Activated T-cell treated with anti-CD3 and anti-CD28 coated beads, Interleukin-2, amount 50 U/mL, for 24 hours (primary cell): ENCODE measurements around the gene HS3ST5.
"Not testable (repeated sequence)": the region's sequence is repeated elsewhere in the genome, so short reads cannot be mapped to it uniquely, and the experiment has no call there.

Source experiments
- DNase-seq: peaks from one replicate; pipeline ENCODE4 v3.0.0-alpha.2; 2020
- H3K27ac Mint-ChIP-seq: 2 replicates; pipeline ENCODE4 v1.8.0; 2020; ENCODE audit warnings: mild to moderate bottlenecking, mixed read lengths
- H3K27me3 Mint-ChIP-seq: 2 replicates; pipeline ENCODE4 v1.8.0; 2020; ENCODE audit warnings: mixed read lengths
- H3K36me3 Mint-ChIP-seq: 2 replicates; pipeline ENCODE4 v1.8.0; 2020; ENCODE audit warnings: low read depth, mixed read lengths
- H3K4me1 Mint-ChIP-seq: 2 replicates; pipeline ENCODE4 v1.8.0; 2020; ENCODE audit warnings: low read depth, mixed read lengths
- H3K4me3 Mint-ChIP-seq: 2 replicates; pipeline ENCODE4 v1.8.0; 2020; ENCODE audit warnings: mild to moderate bottlenecking, moderate library complexity, mixed read lengths
- H3K9me3 Mint-ChIP-seq: 2 replicates; pipeline ENCODE4 v1.8.0; 2020; ENCODE audit warnings: mixed read lengths

Gene HS3ST5

GRCh38 chr6:114044566-114044965 lies 298.3 kb downstream of the HS3ST5 start:
- not testable (repeated sequence) for H3K27me3 Mint-ChIP-seq, H3K4me1 Mint-ChIP-seq, H3K9me3 Mint-ChIP-seq, DNase-seq, H3K4me3 Mint-ChIP-seq, H3K36me3 Mint-ChIP-seq, H3K27ac Mint-ChIP-seq

GRCh38 chr6:114042267-114043016 lies 300.4 kb downstream of the HS3ST5 start:
- H3K27me3 Mint-ChIP-seq, result peaks cover 7% of the 10 kb centered on the region
- no peak for DNase-seq
- H3K4me3 Mint-ChIP-seq, result no peak overlapping the region
- peaks cover 3% of the 10 kb centered on the region for H3K4me1 Mint-ChIP-seq
- H3K9me3 Mint-ChIP-seq, result no peaks in the 10 kb centered on the region
- H3K36me3 Mint-ChIP-seq, result no peaks in the 10 kb centered on the region
- no peak overlapping the region for H3K27ac Mint-ChIP-seq

GRCh38 chr6:114040871-114041270 lies 302.0 kb downstream of the HS3ST5 start:
- no peak for DNase-seq

DNA sequence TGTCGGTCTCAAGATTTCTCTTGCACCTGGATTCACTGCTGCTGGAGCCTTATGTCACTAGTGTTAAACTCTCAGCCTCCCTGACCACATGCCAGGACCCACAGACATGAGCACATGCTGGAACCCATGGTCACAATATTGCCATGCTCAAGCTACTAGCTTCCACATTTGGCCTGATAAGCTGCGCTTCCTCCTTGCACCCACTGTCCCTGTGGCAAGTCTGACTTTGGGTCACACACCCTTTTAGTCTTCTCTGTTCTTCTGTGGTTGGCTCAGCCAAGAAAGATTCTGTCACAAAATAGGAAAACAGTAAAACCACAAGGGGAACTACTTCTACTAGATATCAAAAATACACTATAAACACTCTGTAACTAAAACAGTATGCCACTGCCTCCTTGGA lies 303.0 kb downstream of the HS3ST5 start:
- no peak for DNase-seq
- H3K36me3 Mint-ChIP-seq, result no peaks in the 10 kb centered on the region
- H3K9me3 Mint-ChIP-seq, result no peaks in the 10 kb centered on the region
- peaks cover 3% of the 10 kb centered on the region for H3K4me1 Mint-ChIP-seq
- H3K4me3 Mint-ChIP-seq, result no peak overlapping the region
- peaks cover 18% of the 10 kb centered on the region for H3K27me3 Mint-ChIP-seq
- no peak overlapping the region for H3K27ac Mint-ChIP-seq

More at GRCh38 chr6:114040871-114041270, 302.0 kb downstream of the HS3ST5 start:
- Mint-ChIP-seq H3K27ac (no peak overlapping the region), H3K27me3 (peaks cover 12% of the 10 kb centered on the region), H3K9me3 (no peaks in the 10 kb centered on the region), H3K36me3 (no peaks in the 10 kb centered on the region), H3K4me1 (peaks cover 3% of the 10 kb centered on the region), H3K4me3 (no peak overlapping the region)

DNA sequence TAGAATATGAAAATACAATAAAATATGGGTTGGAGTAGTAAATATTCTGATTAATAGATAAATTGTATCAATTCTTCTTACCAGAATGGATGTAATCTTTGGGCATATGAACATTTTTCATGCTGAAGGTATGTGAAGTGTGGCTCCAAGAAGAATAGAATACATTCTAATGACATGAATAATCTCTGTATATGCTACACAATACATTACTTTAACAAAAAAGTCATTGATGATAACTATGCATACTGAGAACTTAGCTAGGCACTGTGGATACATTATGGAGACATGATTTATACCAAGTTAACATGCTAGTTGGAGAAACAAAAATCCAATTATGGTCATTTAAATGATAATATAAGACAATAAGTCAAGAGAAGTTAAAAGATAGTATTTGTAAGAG lies 309.2 kb downstream of the HS3ST5 start:
- Mint-ChIP-seq H3K27me3 (peaks cover 17% of the 10 kb centered on the region), H3K4me1 (no peaks in the 10 kb centered on the region), H3K27ac (no peak overlapping the region), H3K36me3 (no peaks in the 10 kb centered on the region), H3K4me3 (no peak overlapping the region), H3K9me3 (no peaks in the 10 kb centered on the region)
- DNase-seq, result no peak

GRCh38 chr6:114032721-114033120 lies 310.1 kb downstream of the HS3ST5 start:
- DNase-seq, result no peak
- Mint-ChIP-seq H3K27me3 (peaks cover 17% of the 10 kb centered on the region), H3K4me1 (no peaks in the 10 kb centered on the region), H3K27ac (no peak overlapping the region), H3K36me3 (no peaks in the 10 kb centered on the region), H3K4me3 (no peak overlapping the region), H3K9me3 (no peaks in the 10 kb centered on the region)

DNA sequence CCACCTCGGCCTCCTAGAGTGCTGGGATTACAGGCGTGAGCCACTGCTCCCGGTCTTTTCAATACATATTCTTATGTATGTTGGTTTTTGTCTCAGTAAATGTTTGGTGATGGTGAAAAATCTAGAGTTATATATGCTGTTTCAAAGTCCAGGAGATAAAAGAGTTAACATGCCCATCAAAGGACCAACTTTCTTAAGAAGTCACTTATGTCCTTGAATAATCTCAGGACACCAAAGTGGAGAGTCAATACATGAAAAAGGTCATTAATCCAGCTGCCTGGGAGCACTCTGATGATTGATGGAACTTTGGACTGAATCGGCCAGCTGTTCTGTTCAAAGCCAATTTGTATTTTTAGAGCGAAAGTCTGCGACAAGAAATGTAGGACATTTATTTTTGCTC lies 312.1 kb downstream of the HS3ST5 start:
- no peak overlapping the region for H3K4me3 Mint-ChIP-seq
- peaks cover 14% of the 10 kb centered on the region for H3K27me3 Mint-ChIP-seq
- H3K36me3 Mint-ChIP-seq, result no peaks in the 10 kb centered on the region
- H3K27ac Mint-ChIP-seq, result no peak overlapping the region
- H3K4me1 Mint-ChIP-seq, result no peaks in the 10 kb centered on the region
- H3K9me3 Mint-ChIP-seq, result no peaks in the 10 kb centered on the region
- no peak for DNase-seq

GRCh38 chr6:114024746-114025145 lies 318.1 kb downstream of the HS3ST5 start:
- DNase-seq, result no peak
- H3K4me3 Mint-ChIP-seq, result no peak overlapping the region
- H3K36me3 Mint-ChIP-seq, result no peaks in the 10 kb centered on the region
- no peaks in the 10 kb centered on the region for H3K9me3 Mint-ChIP-seq
- no peaks in the 10 kb centered on the region for H3K4me1 Mint-ChIP-seq
- peaks cover 6% of the 10 kb centered on the region for H3K27me3 Mint-ChIP-seq
- H3K27ac Mint-ChIP-seq, result no peak overlapping the region

- Mint-ChIP-seq H3K36me3 (no peaks in the 10 kb centered on the region), H3K27me3 (peaks cover 4% of the 10 kb centered on the region), H3K4me1 (no peaks in the 10 kb centered on the region), H3K9me3 (no peaks in the 10 kb centered on the region), H3K27ac (no peak overlapping the region), H3K4me3 (no peak overlapping the region)
- DNase-seq, result no peak
These were observed 322.6 kb downstream of the HS3ST5 start for GRCh38 chr6:114020196-114020595.

DNA sequence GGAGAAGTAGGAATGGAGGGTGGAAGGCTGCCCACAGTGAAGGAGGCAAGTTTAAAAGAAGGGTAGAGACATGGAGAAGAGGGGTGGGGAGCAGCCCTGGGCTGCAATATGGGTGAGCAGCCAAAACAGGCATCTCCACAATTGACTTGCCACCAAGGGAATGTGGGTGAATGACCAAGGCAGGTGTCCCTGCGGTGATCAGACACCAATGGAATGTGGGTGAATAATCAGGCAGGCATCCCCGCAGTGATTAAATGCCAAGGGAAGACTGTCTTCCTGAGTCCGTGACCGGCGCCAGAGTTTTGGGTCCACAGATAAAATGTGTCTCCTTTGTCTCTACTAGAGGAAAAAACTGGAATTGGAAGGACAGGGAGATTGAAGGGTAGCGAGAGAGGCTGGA lies 325.7 kb downstream of the HS3ST5 start:
- H3K27me3 Mint-ChIP-seq, DNase-seq, H3K4me3 Mint-ChIP-seq, H3K36me3 Mint-ChIP-seq, H3K9me3 Mint-ChIP-seq, H3K27ac Mint-ChIP-seq, H3K4me1 Mint-ChIP-seq: not testable (repeated sequence)

DNA sequence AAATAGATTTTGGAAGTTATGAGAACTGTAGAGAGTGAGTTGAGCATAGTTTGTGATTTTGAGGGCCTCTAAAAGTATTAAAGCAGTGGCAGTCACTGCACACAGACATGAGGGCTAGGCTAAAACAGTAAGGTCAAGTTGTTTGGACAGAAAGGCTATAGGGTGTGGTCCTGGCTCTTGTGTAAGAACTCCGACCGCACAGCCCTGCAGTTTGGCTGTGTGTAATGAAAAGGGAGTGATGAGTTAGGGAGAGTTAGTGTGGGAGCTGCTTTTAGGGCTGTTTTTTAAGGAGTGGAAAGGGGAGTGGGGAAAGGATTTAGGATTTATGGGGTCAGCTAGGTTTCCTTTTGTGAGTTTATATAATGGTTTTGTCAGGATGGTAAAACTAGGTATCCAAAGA lies 328.7 kb downstream of the HS3ST5 start:
- DNase-seq, H3K4me1 Mint-ChIP-seq, H3K9me3 Mint-ChIP-seq, H3K27ac Mint-ChIP-seq, H3K4me3 Mint-ChIP-seq, H3K27me3 Mint-ChIP-seq, H3K36me3 Mint-ChIP-seq: not testable (repeated sequence)

DNA sequence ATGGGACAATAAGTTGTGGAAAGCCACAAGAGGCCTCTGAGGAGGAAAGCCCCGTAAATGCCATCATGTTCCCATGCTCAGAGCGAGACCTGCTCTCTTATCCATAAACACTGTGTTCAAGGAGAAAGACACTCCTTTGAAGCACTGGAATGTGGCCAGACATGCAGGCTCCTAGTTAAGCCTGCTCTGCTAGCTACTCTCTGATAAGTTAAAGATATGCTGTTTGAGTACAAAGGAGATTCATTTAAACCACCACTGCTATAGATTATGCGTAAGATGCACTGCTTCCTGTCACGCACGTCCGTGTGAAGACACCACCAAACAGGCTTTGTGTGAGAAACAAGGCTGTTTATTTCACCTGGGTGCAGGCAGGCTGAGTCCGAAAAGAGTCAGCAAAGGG lies 331.3 kb downstream of the HS3ST5 start:
- H3K27me3 Mint-ChIP-seq, DNase-seq, H3K9me3 Mint-ChIP-seq, H3K4me3 Mint-ChIP-seq, H3K36me3 Mint-ChIP-seq: not testable (repeated sequence)
- H3K27ac Mint-ChIP-seq, result peak overlapping the region; percentile 48
- H3K4me1 Mint-ChIP-seq, result peaks cover 22% of the 10 kb centered on the region

DNA sequence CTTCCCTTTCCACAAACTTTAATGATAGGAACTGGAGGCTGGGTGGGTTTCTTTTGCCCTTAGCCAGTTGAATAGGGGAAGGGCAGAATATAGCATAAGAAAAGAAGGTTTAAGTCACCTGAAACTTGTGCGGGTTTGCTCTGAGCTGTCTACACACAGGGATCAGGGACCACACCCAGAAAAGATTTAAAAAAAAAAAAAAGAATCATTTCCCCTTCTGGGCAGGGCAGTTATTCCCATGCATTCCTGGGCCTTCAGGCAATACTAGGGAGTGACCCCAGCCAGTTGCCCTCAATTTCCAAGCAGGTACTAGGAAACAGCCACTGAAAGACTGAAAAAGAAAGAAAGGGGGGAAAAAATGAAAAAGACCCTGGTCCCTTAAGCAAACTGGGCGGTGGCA lies 332.3 kb downstream of the HS3ST5 start:
- H3K9me3 Mint-ChIP-seq, result no peaks in the 10 kb centered on the region
- no peak overlapping the region for H3K27ac Mint-ChIP-seq
- no peak for DNase-seq
- H3K4me3 Mint-ChIP-seq, result no peak overlapping the region
- peaks cover 8% of the 10 kb centered on the region for H3K27me3 Mint-ChIP-seq
- peaks cover 22% of the 10 kb centered on the region for H3K4me1 Mint-ChIP-seq
- H3K36me3 Mint-ChIP-seq, result no peaks in the 10 kb centered on the region

- no peak overlapping the region for H3K27ac Mint-ChIP-seq
- H3K27me3 Mint-ChIP-seq, result peaks cover 15% of the 10 kb centered on the region
- DNase-seq, result no peak
- no peak overlapping the region for H3K4me3 Mint-ChIP-seq
- peaks cover 22% of the 10 kb centered on the region for H3K4me1 Mint-ChIP-seq
- H3K9me3 Mint-ChIP-seq, result no peaks in the 10 kb centered on the region
- no peaks in the 10 kb centered on the region for H3K36me3 Mint-ChIP-seq
These were observed 333.6 kb downstream of the HS3ST5 start for GRCh38 chr6:114009192-114009591.

- Mint-ChIP-seq H3K4me3 (no peak overlapping the region), H3K36me3 (no peaks in the 10 kb centered on the region), H3K27ac (no peak overlapping the region)
These were observed 334.5 kb downstream of the HS3ST5 start for GRCh38 chr6:114008331-114008730.

DNA sequence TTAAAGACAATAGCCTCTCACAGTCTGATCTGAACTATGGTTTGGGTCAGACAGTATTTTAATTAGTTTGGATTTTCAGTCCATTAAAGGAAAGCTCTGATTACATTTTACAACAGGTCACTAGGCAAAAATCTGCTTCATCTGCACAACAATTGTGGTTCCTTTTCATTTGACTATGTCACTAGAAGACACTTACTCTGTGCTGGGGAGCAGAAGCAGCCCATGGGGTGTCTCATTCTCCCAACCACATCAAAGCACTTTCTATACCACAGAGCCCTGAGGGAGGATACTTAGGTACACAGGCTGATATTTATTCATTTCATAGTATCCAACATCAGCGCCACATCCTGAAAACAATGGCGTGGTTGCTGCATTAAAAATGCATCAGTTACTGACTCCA lies 335.3 kb downstream of the HS3ST5 start:
- Mint-ChIP-seq H3K4me3 (no peak overlapping the region), H3K27ac (no peak overlapping the region), H3K4me1 (peaks cover 22% of the 10 kb centered on the region), H3K27me3 (peaks cover 22% of the 10 kb centered on the region), H3K36me3 (no peaks in the 10 kb centered on the region), H3K9me3 (no peaks in the 10 kb centered on the region)
- DNase-seq, result no peak

More at GRCh38 chr6:114008331-114008730, 334.5 kb downstream of the HS3ST5 start:
- peaks cover 22% of the 10 kb centered on the region for H3K4me1 Mint-ChIP-seq
- DNase-seq, result no peak
- H3K27me3 Mint-ChIP-seq, result peaks cover 18% of the 10 kb centered on the region
- no peaks in the 10 kb centered on the region for H3K9me3 Mint-ChIP-seq
